Measurements from ENCODE around the gene CELSR3.

- peak; percentile 12; the same call in 1 of the 2 replicates for TF ChIP-seq EP300 (IDR thresholded peaks at IDR 0.05; ENCODE audit: borderline replicate concordance)
- TF ChIP-seq RAD21 (IDR thresholded peaks at IDR 0.05; ENCODE audit: low read depth) = peak; percentile 55; the same call in 1 of the 2 replicates
- TF ChIP-seq MAX (IDR thresholded peaks at IDR 0.05) = peak; percentile 79; the same call in 1 of the 2 replicates
- TF ChIP-seq ZBTB7A (IDR thresholded peaks at IDR 0.05; ENCODE audit: low read depth) = peak; percentile 98
- no peak for TF ChIP-seq CEBPB (IDR thresholded peaks at IDR 0.05)
Measured at GRCh38 chr3:48685603-48686511, 23.2 kb upstream of the CELSR3 start, which contains the start of gene NCKIPSD.
